Coronary artery (tissue), 2 donors: ENCODE measurements around the gene MED27.
A peak's percentile ranks its signal among the peaks of the same experiment; 100 is the strongest.

Source experiments
- DNase-seq: peaks from one replicate; pipeline ENCODE4 v3.0.0-alpha.2; 2017; ENCODE audit warnings: low spot score
- H3K27ac ChIP-seq, 2 donors: fragments of 200-600 bp; sonication (generic); one replicate each; pipeline ENCODE4 v1.5.1; 2016 to 2019
- H3K4me3 ChIP-seq: fragments of 200-600 bp; sonication (generic); 2 replicates; pipeline ENCODE4 v1.5.1; 2016; ENCODE audit warnings: mild to moderate bottlenecking, moderate library complexity
- TF ChIP-seq, protein P1 (sequence below): fragments of 200-600 bp; sonication (generic); IDR thresholded peaks from one replicate; pipeline ENCODE4 v1.5.1; 2019; ENCODE audit warnings: antibody characterized with exemption

The MED27 gene

DNA sequence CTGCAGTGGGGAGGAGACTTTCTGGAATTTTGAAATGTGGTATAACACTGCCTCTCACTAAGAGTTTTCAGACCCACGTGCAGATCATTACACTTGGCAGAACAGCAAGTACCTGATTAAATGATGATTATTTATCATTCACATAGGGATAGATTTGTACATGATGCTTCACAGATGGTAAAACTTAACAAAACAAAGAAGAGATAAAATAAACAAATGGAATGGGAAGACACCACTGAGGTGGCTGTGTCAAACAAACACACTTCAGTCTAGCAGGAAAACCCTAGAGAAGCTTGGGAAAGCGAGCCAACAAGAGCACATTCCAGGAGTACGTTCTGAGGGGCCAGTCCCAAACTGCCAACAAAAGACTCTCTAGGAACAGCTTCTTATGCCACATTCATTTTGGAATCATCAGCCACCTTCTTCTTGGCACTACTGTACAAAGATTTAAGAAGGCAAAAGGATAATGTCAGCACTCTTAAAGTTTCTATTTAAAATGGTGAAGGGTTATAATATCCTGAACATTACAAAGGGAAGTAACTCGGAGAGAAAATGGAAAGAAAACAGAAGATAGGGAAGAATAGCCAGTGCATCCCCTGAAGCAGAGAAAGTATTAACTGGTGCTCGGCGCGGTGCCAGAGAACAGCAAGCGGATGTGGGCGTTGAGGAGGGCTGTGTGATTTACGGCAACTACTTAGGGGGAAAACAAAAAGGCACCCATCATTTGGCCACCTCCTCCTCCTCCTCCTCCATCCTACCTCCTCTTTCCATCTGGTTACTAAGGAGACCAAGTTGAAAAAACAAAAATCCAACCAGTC lies 1.6 kb downstream of the MED27 start:
- Histone ChIP-seq H3K4me3 (peak overlapping the region; percentile 81), H3K27ac (no peak overlapping the region)
- DNase-seq, result no peak
- TF ChIP-seq, protein P1, sequence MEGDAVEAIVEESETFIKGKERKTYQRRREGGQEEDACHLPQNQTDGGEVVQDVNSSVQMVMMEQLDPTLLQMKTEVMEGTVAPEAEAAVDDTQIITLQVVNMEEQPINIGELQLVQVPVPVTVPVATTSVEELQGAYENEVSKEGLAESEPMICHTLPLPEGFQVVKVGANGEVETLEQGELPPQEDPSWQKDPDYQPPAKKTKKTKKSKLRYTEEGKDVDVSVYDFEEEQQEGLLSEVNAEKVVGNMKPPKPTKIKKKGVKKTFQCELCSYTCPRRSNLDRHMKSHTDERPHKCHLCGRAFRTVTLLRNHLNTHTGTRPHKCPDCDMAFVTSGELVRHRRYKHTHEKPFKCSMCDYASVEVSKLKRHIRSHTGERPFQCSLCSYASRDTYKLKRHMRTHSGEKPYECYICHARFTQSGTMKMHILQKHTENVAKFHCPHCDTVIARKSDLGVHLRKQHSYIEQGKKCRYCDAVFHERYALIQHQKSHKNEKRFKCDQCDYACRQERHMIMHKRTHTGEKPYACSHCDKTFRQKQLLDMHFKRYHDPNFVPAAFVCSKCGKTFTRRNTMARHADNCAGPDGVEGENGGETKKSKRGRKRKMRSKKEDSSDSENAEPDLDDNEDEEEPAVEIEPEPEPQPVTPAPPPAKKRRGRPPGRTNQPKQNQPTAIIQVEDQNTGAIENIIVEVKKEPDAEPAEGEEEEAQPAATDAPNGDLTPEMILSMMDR, result no peak

DNA sequence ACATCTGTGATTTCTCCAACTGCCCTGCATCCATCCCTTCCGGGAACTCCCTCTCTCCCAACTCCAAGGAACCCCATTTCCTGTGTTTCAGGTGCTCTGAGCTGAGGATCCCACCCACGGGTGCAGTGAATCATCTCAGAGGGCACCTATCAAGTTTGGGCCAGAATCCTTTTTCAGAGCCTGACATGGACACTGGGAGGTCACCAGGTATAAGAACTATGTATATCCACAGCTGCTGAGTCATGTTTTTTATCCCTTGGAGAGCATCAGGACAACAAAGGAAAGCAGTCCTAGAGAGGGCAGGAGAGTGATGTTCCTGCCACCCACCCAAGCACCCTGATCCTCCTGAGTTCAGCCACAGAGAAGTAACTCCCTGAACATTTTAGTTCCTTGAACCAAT lies 3.8 kb downstream of the MED27 start:
- H3K27ac ChIP-seq, result peak overlapping the region in 1 of 2 donors; percentile 58
- DNase-seq, result no peak
- TF ChIP-seq, protein P1, result no peak
- H3K4me3 ChIP-seq, result no peak overlapping the region

DNA sequence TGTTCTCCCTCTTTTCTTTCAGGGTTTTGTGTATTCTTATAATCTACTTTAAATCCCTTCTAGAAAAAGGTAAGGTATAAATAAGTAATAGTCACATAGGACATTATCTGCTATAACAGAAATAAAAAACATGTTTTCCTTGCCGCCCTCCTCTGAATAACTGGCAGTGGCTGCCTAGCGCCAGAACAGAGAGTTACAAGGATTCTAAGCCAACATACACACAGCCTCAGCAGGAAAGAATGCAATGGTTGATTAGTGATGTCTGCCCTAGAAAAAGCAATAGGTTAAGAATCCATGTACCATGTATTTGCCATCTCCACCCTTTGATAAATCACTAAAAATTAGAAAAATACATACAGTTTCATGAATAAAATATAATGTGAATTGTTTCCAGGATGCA lies 4.9 kb downstream of the MED27 start:
- no peak for DNase-seq
- Histone ChIP-seq H3K27ac (peak overlapping the region; percentile 21 to 66), H3K4me3 (peak overlapping the region; percentile 17)
- TF ChIP-seq, protein P1, result no peak

DNA sequence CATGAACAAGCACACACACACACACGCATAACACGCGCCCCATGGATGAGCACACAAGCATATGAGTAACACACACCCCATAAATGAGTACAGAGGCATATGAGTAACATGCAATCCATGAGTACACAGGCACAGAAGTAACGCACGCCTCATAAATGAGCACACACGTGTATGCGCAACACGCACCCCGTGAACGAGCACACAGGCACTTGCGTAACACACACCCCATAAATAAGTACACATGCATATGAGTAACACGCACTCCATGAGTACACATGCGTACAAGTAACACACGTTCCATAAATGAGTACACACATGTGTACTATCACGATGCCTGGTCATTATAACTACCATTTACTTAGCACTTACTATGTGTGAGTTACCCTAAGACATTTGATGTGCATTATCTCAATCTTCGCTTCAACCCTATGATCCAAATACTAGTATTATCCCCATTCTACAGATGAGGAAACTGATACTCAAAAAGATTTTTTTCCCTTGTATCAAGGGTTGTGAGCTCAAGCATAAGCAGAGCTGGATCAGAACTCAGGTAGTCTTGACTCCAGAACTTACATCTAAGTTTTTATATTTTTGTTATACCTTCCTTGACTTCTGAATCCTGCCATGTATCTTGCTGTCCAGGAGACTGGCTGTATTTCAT lies 7.7 kb downstream of the MED27 start:
- H3K4me3 ChIP-seq, result no peak overlapping the region
- H3K27ac ChIP-seq, result no peak overlapping the region
- no peak for DNase-seq
- TF ChIP-seq, protein P1, result no peak

DNA sequence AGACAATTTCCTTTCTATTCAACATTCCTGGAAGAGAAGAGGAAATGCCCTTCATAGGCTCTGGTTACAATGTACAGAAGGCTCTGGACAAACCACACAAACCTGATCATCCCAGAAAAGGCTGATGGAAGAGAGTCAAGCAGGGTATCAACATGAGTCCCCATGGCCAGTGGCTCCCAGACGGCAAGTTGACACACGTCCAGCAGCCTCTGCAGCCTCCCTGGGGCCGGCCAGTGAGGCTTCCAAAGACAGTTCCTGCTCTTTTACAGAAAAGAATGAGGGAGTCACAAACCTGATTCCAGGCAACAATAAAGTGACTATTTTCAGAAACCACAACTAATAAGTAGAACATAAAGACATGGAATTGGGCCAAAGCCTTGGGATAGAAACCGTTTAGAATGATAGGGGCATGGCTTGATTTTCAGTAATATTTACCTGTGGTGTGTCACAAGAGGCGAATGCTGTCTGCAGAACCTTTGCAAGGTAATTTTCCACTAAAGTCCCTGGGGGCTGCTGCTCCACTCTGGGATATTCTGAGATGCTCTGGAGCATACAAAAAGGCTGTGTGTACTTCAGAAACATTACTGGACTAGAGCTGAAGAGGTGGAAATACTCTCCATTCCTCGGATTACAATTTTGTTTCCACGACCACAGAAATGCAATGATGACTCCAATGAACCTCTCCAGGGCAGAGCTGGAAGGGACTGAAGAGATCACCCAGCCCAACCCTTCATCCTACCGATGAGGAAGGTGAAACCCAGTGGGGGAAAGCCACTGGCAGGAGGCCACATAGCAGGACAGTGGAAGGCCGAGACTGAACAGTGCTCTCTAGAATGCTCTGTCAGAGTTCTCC lies 10.4 kb downstream of the MED27 start:
- TF ChIP-seq, protein P1, result no peak
- no peak for DNase-seq
- H3K4me3 ChIP-seq, result no peak overlapping the region
- H3K27ac ChIP-seq, result no peak overlapping the region

DNA sequence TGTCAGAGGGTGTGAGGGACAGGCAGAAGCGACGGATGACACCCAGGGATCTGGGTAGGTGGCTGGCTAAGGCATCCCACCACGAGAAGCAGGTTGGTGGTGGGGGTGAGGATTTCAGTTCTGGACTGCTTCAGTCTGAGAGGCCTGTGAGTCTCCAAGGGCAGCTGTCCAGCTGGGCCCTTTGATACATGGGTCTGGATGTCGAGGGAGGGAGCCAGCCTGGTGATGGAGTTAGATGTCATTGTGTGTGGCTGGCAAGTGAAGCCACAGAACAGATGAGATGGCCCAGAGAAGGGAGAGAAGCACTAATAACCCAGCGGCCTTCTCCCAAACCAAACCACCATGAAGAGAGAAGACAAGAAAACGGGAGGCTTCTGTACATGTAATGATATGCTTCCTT lies 11.1 kb downstream of the MED27 start:
- TF ChIP-seq, protein P1, result no peak
- no peak overlapping the region for H3K4me3 ChIP-seq
- DNase-seq, result no peak
- no peak overlapping the region for H3K27ac ChIP-seq
